K562 (cell line): Measurements from ENCODE around the gene QARS1. TPM values are rescaled to one million over a fixed set of nuclear protein-coding genes. Genes with fewer than 3 reads are reported as not detected.

Source experiments
- BRF2 ChIP-seq: IDR thresholded peaks from 3 replicates; pipeline ENCODE4 v1.6.1; 2011; ENCODE audit warnings: borderline replicate concordance, mild to moderate bottlenecking; ENCODE audit not compliant: insufficient read length, insufficient read depth
- DPF2 ChIP-seq: fragments of 450-650 bp; IDR thresholded peaks from 2 replicates; pipeline ENCODE4 v1.6.1; 2016
- FOXA3 ChIP-seq, 2 experiments: fragments of 450-650 bp in 1 of 2; sonication (generic) in 1 of 2; formaldehyde crosslinking; IDR thresholded peaks in 1 of 2; conservative IDR thresholded peaks in 1 of 2; 2 replicates each; pipeline versions ENCODE4 v1.4.0 to v1.8.0; 2020 to 2022; ENCODE audit warnings: mild to moderate bottlenecking in 2 of 2, missing genetic modification reagents in 1 of 2
- GATAD2B ChIP-seq: fragments of 450-650 bp; IDR thresholded peaks from 2 replicates; pipeline ENCODE4 v1.6.1; 2017; ENCODE audit warnings: mild to moderate bottlenecking, borderline replicate concordance
- IFI16 ChIP-seq: fragments of 250-450 bp; sonication (Bioruptor Pico); IDR thresholded peaks from 2 replicates; pipeline ENCODE4 v2.1.2; 2022; ENCODE audit warnings: mild to moderate bottlenecking, inconsistent platforms
- KLF1 ChIP-seq: fragments of 450-650 bp; IDR thresholded peaks from 2 replicates; pipeline ENCODE4 v1.6.1; 2016; ENCODE audit warnings: missing genetic modification characterization, missing compliant biosample characterization
- KLF10 ChIP-seq: fragments of 250-450 bp; sonication (Bioruptor Pico); IDR thresholded peaks from 2 replicates; pipeline ENCODE4 v1.6.1; 2021; ENCODE audit warnings: matching md5 sums
- SRSF1 ChIP-seq: fragments of 200-400 bp; formaldehyde crosslinking; IDR thresholded peaks from 2 replicates; pipeline ENCODE4 v1.6.1; 2017; ENCODE audit warnings: mild to moderate bottlenecking, low read depth, low read length, moderate library complexity
- XRCC3 ChIP-seq: fragments of 450-650 bp; IDR thresholded peaks from 2 replicates; pipeline ENCODE4 v1.6.1; 2017; ENCODE audit warnings: mild to moderate bottlenecking, moderate library complexity
- ZBTB40 ChIP-seq, 2 experiments: fragments of 450-650 bp in 1 of 2; sonication (generic) in 1 of 2; formaldehyde crosslinking in 1 of 2; IDR thresholded peaks; 2 replicates each; pipeline versions ENCODE4 v1.7.1 to v1.9.0; 2016 to 2022; ENCODE audit warnings: inconsistent platforms in 1 of 2, mild to moderate bottlenecking in 1 of 2, missing genetic modification reagents in 1 of 2
- ZNF197 ChIP-seq: fragments of 200-800 bp; sonication (Bioruptor generic); IDR thresholded peaks from 2 replicates; pipeline ENCODE4 v1.6.1; 2016; ENCODE audit warnings: low read depth, missing genetic modification characterization, missing compliant biosample characterization
- ZNF436 ChIP-seq: fragments of 250-450, 450-650 bp; sonication (Bioruptor Pico); formaldehyde crosslinking; IDR thresholded peaks from 2 replicates; pipeline ENCODE4 v1.7.0; 2020; ENCODE audit warnings: mild to moderate bottlenecking
- polyA plus RNA-seq, 8 experiments: library from polyadenylated mRNA; depleted of rRNA in 4 of 8; stranded (reverse) in 5 of 8; unstranded in 3 of 8; fragments of >200 nt; fragmentation: Nextera tagmentation in 2 of 8; fragmentation: Illumina TruSeq in 1 of 8; extraction: Ambion mirVana in 2 of 8; extraction: Trizol in 1 of 8; gene quantifications; 2 replicates each; pipeline versions ENCODE4 v1.2.1 to v1.2.3, GENCODE V29; 2011 to 2014; ENCODE audit warnings: inconsistent platforms in 1 of 8, missing spikeins in 1 of 8
- total RNA-seq, 7 experiments: library from RNA; depleted of rRNA in 6 of 7; stranded (reverse); fragments of >200 nt in 6 of 7; fragmentation: Illumina TruSeq in 2 of 7; extraction: Trizol in 2 of 7; gene quantifications; 2 replicates each; pipeline versions ENCODE4 v1.2.1 to v1.2.3, GENCODE V29; 2011 to 2021; ENCODE audit warnings: low replicate concordance in 1 of 7

Gene QARS1
- total and polyA plus RNA-seq, 9 of the 15 experiments (the other 6 are each of a cell fraction or from before 2014, with no cell fraction given), result 148 to 310 (median 273) TPM

- no peak for TF ChIP-seq ZBTB40 (IDR thresholded peaks at IDR 0.05)
- TF ChIP-seq ZBTB40 (CRISPR knock-in tag; IDR thresholded peaks at IDR 0.05), result no peak
- no peak for TF ChIP-seq IFI16 (CRISPR knock-in tag)
- peak in 1 of 2 experiments; percentile 64; a peak in 2 of 4 replicates for TF ChIP-seq FOXA3 (CRISPR knock-in tag; conservative IDR thresholded peaks at IDR 0.05 in 1 of 2, IDR thresholded peaks at IDR 0.05 in 1 of 2)
- TF ChIP-seq KLF1 (tag), result no peak
- TF ChIP-seq ZNF436 (CRISPR knock-in tag), result no peak
- TF ChIP-seq GATAD2B, result no peak
- 0 out of 2 replicates have a peak, but pooled peaks have one; percentile 18 for TF ChIP-seq DPF2
- TF ChIP-seq ZNF197, result no peak
- TF ChIP-seq KLF10 (CRISPR knock-in tag), result no peak
- no peak for TF ChIP-seq BRF2
- no peak for TF ChIP-seq XRCC3
- TF ChIP-seq SRSF1, result no peak
These were observed 10.4 kb downstream of the QARS1 start, which contains the start of gene QRICH1 (continued) for GRCh38 chr3:49093853-49094767.
